Cortex of kidney (tissue), 1 donor: ENCODE data around the gene EIF4B.
"Not testable (repeated sequence)": the region's sequence is repeated elsewhere in the genome, so short reads cannot be mapped to it uniquely, and the experiment has no call there.

Source experiments
- DNase-seq: peaks from one replicate; lab custom pipeline; 2025; lab: John Stamatoyannopoulos, UW

The EIF4B gene

GRCh38 chr12:52992699-52993557 is 13.3 kb upstream of the EIF4B start:
- no peak for DNase-seq

GRCh38 chr12:52993558-52993869 is 12.7 kb upstream of the EIF4B start:
- DNase-seq, result no peak

GRCh38 chr12:53004178-53004577 is 2.1 kb upstream of the EIF4B start:
- no peak for DNase-seq

- no peak for DNase-seq
Observed at GRCh38 chr12:53004582-53004981, 1.7 kb upstream of the EIF4B start.

- no peak for DNase-seq
Observed at GRCh38 chr12:53005215-53005985, 856 bp upstream of the EIF4B start.

GRCh38 chr12:53006810-53007309 is 604 bp downstream of the EIF4B start:
- DNase-seq, result no peak

- no peak for DNase-seq
Observed at GRCh38 chr12:53007343-53007742, 1.1 kb downstream of the EIF4B start.

GRCh38 chr12:53008760-53009159 is 2.5 kb downstream of the EIF4B start:
- not testable (repeated sequence) for DNase-seq

GRCh38 chr12:53010955-53011354 is 4.7 kb downstream of the EIF4B start:
- DNase-seq, result no peak

GRCh38 chr12:53011889-53012288 is 5.6 kb downstream of the EIF4B start:
- no peak for DNase-seq

- DNase-seq, result no peak
Observed at GRCh38 chr12:53012928-53013327, 6.7 kb downstream of the EIF4B start.

- no peak for DNase-seq
Observed at GRCh38 chr12:53014709-53015108, 8.5 kb downstream of the EIF4B start.

- DNase-seq, result no peak
Observed at GRCh38 chr12:53025250-53025649, 19.0 kb downstream of the EIF4B start.

GRCh38 chr12:53027014-53027413 is 20.8 kb downstream of the EIF4B start:
- DNase-seq, result not testable (repeated sequence)

- DNase-seq, result no peak
Observed at GRCh38 chr12:53031616-53032015, 25.4 kb downstream of the EIF4B start.

- DNase-seq, result not testable (repeated sequence)
Observed at GRCh38 chr12:53033832-53034231, 27.6 kb downstream of the EIF4B start.

- DNase-seq, result no peak
Observed at GRCh38 chr12:53034459-53034858, 28.2 kb downstream of the EIF4B start.

- no peak for DNase-seq
Observed at GRCh38 chr12:53036802-53037201, 30.5 kb downstream of the EIF4B start.

GRCh38 chr12:53039851-53040250 is 33.6 kb downstream of the EIF4B start:
- no peak for DNase-seq

GRCh38 chr12:53042607-53043454 is 36.6 kb downstream of the EIF4B start:
- DNase-seq, result no peak

- no peak for DNase-seq
Observed at GRCh38 chr12:53044052-53044581, 37.9 kb downstream of the EIF4B start.
